GM19240 (cell line): Measurements from ENCODE around the gene SIX1.

Source experiments
- DNase-seq: peaks from one replicate; pipeline ENCODE4 v3.0.0; 2011; ENCODE audit warnings: low spot score; ENCODE audit not compliant: insufficient read length

Gene SIX1

DNA sequence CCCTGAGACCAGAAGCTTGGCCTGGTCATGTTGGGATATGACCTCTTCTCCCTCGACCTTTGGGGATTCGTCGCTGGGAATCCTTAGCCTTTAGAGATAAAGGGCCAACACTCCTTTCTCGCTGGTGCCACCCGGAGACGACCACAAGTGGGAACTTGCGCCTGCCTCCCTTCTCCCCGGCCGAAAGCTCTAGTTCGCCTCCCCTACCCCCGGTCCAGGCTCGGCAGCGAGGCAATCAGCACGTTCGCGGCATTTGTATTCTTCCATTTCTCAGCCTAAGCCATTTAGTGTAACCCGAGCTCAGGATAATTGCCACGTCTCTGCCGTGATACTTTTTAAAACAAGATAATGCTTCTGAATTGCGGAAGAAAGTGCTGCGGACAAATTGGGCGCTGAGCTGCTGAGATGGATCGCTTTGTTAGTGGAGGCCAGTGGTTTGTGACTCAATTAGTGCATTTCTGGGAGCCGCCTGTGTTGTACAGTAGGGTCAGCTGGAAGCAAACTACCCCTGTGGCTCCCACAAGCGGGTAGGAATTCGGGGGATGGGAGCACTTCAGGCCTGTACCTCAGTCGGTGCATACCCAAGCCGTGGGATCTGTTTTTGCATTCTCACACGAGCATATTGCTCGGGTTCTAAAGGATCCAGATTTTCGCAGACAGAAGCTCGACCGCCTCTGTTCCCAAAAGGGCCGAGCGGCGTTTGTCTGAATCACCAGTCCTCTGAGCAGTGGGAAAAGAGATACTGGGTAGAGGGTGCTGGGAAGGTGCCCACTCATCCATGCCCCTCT is 6.8 kb upstream of the SIX1 start:
- DNase-seq = no peak

DNA sequence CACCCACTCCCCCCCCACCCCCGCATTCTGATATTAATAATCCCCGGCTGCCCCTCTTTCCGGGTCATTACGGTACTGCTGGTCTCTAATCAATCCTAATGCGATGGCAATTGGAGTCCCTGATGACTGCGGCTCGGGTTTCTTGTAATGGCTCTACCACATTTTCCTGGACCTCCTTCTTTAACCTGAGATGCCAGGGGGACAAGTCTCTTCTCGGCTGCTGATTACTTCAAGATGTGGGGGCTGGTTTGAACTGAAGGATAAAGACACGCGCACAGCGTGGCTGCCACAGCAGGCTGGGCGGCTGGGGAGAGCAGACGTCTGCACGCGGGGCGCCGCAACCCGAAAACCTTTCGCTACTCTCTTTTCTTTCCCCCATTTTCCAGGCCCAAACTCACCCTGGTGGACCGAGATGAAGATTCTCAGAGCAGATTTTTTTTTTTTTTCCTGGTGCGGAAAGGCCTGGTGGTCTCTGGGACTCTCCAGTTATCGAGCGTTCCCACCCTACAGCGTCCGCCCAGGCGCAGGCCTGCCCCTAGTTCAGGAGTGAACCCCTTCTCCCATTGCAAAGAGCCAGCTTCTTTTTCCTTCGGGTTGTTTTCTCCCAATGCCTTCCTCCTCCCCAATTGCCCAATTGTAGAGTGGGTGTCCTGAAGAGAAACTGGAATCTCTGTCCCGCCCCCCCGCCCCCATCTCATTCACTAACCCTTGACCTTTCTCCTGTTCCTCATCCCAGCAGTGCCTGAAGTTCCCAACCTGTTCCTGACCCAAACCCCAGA is 6.0 kb upstream of the SIX1 start:
- no peak for DNase-seq

- no peak for DNase-seq
Observed at GRCh38 chr14:60654334-60654821, 5.1 kb upstream of the SIX1 start.

DNA sequence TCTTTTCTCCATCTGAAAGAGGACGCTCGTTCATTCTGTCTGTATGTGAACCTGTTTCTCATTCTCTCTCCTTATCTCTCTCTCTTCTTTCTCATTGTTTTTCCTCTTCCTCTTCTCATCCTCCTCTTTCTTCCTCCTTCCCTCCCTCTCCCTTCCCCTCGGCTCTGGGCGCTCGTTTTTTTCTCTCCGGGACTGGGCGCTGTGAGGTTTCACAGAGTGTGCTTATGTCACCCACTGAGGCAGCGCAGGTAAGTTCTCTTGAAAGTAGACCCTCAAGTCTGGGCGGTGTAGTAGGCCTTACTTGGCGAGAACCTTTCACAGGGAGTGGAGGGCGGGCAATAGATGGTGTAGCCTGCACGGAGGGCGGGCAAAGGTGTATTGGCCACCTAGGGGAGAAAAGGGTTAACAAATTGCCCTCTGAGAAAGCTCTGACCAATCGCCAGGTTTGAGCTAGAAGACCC is 4.5 kb upstream of the SIX1 start:
- DNase-seq = no peak

DNA sequence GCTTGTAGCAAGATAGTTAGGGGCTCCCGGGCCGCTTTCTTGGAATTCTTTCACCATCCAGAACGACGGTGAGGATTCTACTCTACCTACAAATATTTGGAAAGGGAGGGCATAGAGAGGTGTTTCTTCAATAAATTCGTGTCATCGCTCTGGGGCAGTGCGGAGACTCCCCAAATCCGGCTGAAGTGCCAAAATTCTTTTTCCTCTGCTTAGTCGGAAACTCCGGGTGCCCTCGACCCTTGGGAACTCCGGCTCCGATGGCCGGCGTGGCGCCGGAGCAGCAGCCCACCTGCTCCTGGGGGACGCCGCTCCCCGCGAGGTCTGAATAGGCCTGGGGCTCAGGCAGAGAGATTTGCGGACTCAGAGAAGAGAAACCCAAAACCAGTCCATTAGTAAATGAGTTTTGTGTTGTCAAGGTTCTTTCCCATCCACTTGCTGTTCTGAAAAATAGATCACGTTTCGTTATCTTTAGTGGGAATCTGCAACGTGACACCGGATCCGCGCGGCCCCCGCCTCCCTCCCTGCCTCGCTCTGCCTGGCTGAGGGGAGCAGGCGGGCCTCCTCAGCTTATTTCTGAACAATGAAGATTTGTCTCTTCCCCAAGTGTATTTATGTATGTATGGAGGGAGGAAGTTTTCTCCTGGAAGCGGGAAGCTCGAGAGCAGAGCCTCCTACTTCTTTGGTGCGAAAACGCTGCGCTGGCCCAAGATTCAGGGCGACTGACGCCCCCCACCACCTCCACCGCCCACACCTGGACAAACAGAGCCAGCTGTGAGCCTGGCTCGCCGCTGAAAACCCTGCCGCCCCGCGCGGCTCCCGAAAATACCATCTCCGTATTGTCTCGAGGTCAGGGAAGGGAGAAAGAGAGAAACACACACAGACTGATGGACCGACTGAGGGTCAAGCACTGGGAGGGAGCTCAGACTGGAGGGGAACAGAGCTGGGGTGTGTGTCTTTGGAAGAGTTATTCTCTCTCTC is 3.7 kb upstream of the SIX1 start:
- no peak for DNase-seq

- DNase-seq = no peak
Observed at GRCh38 chr14:60651796-60652673, 2.8 kb upstream of the SIX1 start.

DNA sequence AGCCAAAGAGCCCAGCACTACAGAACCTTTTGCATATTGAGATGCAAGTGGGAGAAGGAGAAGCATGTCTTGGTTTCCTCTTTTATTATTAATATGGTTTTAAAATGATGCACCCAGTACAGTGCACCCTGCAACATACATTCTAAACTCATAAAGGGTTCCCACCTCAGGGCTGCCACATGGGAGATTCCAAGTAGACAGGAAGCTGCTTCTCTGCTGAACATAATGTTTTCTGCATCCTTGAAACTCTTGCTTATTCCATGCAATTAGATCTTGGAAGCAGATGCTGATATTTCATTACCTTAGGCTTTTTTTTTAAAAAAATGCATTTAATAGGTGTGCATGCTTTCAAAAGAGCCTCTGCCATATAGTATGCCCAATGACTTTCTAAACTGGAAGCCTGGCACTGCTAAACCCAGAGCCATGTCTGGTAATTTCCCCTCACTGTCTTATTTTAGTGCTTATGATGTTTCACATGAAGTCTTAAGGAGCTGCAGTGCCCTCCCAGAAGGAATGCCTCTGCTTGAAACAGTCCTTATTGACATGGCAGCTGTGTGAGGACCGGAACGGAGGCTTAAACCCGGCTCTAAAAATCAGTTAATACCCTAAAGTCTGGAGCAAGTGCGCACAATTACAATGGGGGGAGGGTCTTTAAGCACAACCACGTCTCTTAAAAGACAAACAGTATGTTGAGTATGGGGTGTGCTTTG is 2.0 kb upstream of the SIX1 start:
- DNase-seq = no peak

DNA sequence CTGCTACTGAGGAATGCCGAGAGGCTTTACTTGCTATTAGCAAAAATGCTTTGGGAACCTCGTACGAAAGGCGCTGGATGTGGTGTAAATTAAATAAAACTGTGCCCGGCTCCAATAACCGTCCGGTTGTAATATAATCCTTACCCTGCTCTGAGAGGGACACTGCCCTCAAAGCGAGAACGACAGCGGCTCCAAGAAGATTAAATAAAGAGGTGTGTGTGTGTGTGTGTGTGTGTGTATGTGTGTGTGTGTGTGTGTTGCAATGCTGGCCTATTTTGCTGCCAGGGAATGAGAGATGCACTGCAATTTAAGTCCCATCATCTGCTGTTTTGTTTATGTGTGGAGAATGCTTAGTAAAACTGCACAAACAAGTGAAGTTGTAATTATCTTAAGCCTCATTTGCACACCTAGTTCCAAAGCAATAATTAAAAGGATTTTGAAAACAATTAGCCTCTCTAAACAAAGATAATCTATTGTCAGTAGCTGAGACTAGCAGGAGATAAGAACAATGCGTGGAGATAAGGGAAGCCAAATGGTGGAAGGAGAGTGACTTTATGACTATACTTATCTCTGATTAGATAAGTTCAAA is 1.2 kb upstream of the SIX1 start:
- DNase-seq = no peak

DNA sequence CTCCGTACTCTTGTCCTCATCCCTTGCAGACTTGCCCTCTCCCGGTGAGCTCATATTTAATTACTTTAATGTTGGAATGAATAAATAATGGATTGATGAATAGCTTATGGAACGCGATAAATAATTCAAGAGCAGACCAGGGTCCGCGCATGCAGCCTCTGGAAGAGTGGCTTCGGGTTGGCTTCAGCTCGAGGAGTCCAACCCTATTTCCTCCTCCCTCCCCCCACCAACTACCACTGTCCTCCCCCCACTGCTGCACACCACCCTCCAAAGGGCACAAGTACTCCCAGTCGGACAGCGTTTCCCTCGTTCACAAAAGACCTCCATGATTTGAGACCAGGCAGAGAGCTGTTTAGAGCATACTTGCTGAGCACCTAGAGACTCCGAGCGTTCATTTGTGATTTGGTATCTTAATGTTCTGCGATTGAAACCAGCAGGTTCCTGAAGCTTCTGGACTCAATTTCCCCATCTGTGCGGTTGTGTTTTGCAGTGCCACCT is 647 bp upstream of the SIX1 start:
- DNase-seq = no peak

DNA sequence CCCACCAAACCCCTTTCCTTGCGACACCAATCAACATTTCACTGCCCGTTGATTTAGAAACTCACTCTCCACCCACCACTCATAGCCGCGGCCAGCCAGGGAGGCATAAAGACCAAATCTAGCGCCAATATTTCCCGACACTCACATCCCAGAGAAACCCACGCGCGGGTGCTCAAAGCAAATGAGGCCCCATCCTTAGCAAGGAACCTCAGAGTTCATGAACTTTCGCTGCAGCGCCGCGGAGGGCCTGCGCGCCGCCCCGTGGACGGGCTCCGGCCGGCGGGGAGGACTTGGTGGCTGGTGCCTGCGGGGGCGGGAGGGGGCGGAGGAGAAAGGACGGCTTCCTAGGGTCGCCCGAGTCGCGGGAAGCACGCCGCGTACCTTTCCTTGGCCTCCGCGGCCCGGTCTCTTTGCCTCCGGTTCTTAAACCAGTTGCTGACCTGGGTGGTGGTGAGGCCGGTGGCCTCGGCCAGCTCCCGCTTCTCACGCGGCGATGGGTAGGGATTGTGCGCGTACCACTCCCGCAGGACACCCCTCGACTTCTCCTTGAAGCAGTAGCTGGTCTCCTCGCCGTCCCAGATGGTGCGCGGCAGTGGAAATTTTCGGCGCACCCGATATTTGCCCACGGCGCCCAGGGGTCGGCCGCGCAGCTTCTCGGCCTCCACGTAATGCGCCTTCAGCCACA is 886 bp downstream of the SIX1 start:
- DNase-seq = no peak

- no peak for DNase-seq
Observed at GRCh38 chr14:60647837-60648248, 1.4 kb downstream of the SIX1 start.

GRCh38 chr14:60647081-60647836 is 2.0 kb downstream of the SIX1 start:
- DNase-seq = no peak

GRCh38 chr14:60646226-60646818 is 3.0 kb downstream of the SIX1 start:
- DNase-seq = no peak

GRCh38 chr14:60645126-60645741 is 4.0 kb downstream of the SIX1 start:
- DNase-seq = no peak

DNA sequence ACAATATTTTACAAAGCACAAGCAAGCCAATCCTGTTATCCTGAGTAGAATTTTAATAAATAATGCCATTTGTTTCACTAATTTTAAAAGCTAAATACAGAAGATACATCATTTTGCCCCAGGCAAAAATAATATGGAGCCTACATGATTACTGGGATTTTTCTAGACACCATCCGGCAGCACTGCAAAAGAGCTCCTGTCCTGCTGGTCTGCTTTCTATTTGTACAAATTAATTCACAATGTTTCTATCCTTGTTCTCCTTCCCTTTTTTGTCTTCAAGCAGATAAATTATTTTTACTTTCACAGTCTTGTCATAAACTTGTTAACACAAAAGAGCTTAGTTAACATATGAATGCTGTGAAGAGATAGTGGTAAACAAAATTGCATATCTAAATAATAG is 4.6 kb downstream of the SIX1 start:
- DNase-seq = no peak

- no peak for DNase-seq
Observed at GRCh38 chr14:60643463-60644314, 5.6 kb downstream of the SIX1 start.
